ENCODE results near the gene SLC6A8. TPM values are rescaled to one million over a fixed set of nuclear protein-coding genes. Genes with fewer than 3 reads are reported as not detected.

The SLC6A8 gene
- total RNA-seq, 1 experiment from 2014 or later, result 29.4 TPM

DNA sequence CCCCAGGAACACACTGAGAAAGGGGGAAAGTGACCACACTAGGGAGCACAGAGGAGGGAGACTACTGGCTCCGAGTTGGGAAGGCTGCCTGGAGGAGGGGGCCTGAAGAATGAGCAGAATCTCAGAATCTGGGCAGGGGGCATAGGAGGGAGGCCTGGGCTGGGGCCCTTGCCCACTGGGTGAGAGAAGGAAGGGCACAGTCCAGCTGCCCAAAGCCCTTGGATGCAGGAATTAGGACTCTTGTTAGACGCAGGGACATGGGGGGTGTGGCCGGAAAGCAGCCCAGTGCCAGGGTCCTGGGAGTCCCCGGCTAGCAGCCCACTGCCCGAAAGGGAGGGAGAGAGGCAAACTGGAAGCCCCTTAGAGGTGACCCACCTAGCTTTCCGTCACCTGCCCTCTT is 42.6 kb upstream of the SLC6A8 start:
- H3K27me3 ChIP-seq (ENCODE audit: control insufficient read depth, insufficient read depth, low read length), result peaks cover 83% of the 10 kb centered on the region
- peak; percentile 37 for DNase-seq
- H3K4me3 ChIP-seq (ENCODE audit: insufficient read depth, low read depth, low read length), result no peak overlapping the region
- no peaks in the 10 kb centered on the region for H3K36me3 ChIP-seq (replicated peaks; ENCODE audit: control insufficient read depth, insufficient read depth, low read length)

DNA sequence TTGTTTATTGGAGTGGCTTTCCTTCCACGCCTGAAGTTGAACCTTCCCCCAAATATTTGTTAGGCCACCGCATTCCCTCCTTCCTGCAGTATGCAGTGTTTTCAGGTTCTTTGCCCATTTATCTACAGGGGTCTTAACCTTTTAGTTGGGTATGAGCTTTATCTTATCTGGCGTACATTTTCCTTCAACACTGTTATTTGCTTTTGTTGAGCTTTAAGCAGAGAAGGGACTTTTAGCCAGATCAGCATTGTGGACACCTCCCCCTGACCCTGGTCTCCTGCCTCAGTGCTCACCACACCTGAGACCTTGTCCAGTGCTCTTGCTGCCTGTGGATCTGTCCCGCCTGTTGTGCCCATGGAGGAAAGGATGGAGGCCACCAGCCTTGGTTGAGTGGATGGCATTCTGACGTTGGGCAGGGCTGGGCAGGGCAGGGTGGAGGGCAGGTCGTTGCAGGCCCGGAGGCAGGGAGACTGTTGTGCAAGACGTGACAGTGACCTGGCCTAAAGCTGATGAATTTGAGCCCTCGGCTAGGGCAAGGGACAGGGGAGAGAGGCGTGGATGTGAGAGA is 41.7 kb upstream of the SLC6A8 start:
- H3K27me3 ChIP-seq (ENCODE audit: control insufficient read depth, insufficient read depth, low read length), result peaks cover 78% of the 10 kb centered on the region
- DNase-seq, result peak; percentile 24

DNA sequence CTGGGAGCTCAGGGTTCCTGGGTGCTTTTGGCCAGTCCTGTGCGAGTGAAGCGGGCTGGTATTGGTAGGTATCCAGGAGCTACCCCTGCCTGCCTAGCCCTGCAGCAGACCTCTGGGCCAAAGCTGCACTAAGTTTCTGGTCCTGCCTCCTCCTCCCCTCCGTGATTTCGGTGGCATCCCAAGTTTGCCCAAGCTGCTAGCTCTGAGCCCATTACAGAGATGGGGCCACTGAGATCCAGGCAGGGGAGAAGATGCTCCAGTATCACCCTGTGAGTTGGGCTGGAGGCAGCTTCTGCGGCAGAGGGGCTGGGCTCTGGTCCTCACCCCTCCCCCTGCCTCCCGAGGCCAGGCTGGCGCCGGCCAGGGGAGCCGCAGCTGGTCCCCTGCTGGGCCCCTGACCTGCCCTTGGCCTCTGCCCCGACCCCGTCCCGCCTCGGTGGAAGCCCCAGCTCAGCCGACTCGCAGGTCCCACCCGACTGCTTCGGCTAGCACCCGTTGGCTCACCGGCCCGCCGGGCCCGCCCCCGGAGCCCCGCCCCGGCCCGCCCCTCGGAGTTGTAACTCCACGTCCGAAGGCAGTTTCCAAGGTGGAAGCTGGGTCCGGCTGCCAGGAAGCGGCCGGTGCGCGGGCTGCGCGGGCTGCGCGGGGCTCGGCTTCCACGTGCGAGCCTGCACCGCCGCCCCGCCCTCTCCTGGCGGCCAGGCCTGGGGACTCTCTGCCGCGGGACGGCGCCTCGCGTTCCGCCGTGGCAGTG is 40.9 kb upstream of the SLC6A8 start, which contains the start of gene DUSP9:
DUSP9 (plus strand) TSS at position 584 of the 754 bp plus-strand sequence. CDS start 751 bp downstream, outside the sequence.
- Histone ChIP-seq H3K27me3 (ENCODE audit: control insufficient read depth, insufficient read depth, low read length) (peaks cover 70% of the 10 kb centered on the region), H3K4me3 (ENCODE audit: insufficient read depth, low read depth, low read length) (peak within 1 kb of the TSS; percentile 3; the same call in 1 of the 2 replicates), H3K36me3 (replicated peaks; ENCODE audit: control insufficient read depth, insufficient read depth, low read length) (no peaks in the 10 kb centered on the region)
- DNase-seq, result peak; percentile 91

More for the DNA sequence above, 41.7 kb upstream of the SLC6A8 start:
- H3K4me3 ChIP-seq (ENCODE audit: insufficient read depth, low read depth, low read length), result no peak overlapping the region
- no peaks in the 10 kb centered on the region for H3K36me3 ChIP-seq (replicated peaks; ENCODE audit: control insufficient read depth, insufficient read depth, low read length)

DNA sequence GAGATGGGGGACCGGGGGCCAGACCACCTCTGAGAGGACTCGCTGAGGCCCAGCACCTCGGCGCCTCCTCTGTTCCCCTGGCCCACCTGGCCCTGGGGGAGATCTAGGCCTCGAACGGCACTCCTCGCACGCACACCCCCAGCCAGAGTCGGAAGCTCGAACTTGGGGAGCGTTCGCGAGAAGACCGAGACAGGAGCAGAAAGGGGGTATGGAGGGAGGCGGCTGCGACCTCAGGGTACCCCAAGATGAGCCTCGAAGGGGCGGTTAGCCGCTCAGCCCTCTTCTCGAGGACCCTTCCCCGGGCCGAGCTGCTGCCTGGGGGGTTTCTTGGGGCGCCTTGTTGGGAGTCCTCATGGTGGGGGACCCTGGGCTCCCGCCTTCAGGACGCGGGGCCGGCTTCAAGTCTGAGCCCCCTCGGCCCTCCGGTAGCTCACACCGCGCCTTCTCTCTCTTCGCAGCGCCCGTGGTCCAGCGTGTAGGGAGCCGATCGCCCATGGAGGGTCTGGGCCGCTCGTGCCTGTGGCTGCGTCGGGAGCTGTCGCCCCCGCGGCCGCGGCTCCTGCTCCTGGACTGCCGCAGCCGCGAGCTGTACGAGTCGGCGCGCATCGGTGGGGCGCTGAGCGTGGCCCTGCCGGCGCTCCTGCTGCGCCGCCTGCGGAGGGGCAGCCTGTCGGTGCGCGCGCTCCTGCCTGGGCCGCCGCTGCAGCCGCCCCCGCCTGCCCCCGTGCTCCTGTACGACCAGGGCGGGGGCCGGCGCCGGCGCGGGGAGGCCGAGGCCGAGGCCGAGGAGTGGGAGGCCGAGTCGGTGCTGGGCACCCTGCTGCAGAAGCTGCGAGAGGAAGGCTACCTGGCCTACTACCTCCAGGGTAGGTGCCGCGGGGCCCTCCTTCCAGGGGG is 40.0 kb upstream of the SLC6A8 start:
- peaks cover 62% of the 10 kb centered on the region for H3K27me3 ChIP-seq (ENCODE audit: control insufficient read depth, insufficient read depth, low read length)
- peak; percentile 73 for DNase-seq
- H3K4me3 ChIP-seq (ENCODE audit: insufficient read depth, low read depth, low read length), result peak overlapping the region; percentile 3; the same call in 1 of the 2 replicates
- no peaks in the 10 kb centered on the region for H3K36me3 ChIP-seq (replicated peaks; ENCODE audit: control insufficient read depth, insufficient read depth, low read length)

DNA sequence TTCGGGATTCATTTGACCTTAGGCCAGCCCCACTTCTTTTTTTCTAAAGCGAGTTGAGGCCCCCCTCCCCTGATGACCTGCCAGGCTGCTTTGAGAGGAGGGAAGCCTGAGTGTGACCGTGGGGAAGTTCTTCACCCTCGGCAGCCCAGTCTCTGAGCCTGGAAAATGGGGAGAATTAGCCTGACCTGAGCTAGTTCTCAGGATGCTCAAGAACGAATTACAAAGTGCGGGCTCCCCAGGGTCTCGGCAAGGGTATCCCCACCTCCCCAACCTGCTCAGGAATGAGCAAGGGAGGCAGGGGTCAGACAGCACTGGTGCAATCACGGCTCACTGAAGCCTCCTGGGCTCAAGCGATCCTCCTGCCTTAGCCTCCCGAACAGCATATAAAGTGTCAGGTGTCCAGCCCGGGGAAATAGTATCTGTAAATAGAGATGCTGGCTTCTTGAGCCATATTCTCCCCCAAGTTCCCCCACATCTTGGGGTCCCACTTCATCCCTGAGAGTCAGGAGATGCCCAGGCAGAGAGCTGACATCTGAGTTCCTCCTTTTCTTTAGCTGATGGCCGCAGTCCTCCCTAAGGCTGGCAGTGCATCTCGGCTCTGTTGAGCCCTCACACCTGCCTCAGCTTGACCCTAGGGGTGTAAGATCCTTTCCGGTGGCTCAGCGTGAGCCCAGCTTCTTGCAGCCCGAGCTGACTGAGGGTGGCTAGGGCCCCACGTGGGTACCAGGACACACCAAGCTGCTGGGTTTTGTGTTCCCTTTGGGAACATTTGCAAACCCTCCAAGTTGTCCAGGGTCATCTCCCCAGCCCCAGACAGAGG is 39.2 kb upstream of the SLC6A8 start:
- H3K36me3 ChIP-seq (replicated peaks; ENCODE audit: control insufficient read depth, insufficient read depth, low read length), result no peaks in the 10 kb centered on the region
- DNase-seq, result peak; percentile 28
- no peak overlapping the region for H3K4me3 ChIP-seq (ENCODE audit: insufficient read depth, low read depth, low read length)
- peaks cover 53% of the 10 kb centered on the region for H3K27me3 ChIP-seq (ENCODE audit: control insufficient read depth, insufficient read depth, low read length)

DNA sequence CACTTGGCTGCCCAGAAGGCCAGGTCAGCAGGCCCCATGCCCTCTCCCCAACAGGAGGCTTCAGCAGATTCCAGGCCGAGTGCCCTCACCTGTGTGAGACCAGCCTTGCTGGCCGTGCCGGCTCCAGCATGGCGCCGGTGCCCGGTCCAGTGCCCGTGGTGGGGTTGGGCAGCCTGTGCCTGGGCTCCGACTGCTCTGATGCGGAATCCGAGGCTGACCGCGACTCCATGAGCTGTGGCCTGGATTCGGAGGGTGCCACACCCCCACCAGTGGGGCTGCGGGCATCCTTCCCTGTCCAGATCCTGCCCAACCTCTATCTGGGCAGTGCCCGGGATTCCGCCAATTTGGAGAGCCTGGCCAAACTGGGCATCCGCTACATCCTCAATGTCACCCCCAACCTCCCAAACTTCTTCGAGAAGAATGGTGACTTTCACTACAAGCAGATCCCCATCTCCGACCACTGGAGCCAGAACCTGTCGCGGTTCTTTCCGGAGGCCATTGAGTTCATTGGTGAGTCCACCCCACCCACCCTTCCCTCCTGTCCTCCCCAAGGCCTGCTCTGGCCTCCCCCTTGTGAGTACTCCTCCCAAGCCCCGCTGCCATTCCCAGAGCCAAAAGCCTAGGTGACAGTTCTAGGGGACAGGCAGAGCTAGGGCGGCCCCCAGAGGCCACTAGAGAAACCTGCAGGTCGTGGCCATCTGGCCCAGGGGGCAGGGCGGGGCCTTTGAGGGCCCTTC is 38.4 kb upstream of the SLC6A8 start:
- Histone ChIP-seq H3K4me3 (ENCODE audit: insufficient read depth, low read depth, low read length) (no peak overlapping the region), H3K27me3 (ENCODE audit: control insufficient read depth, insufficient read depth, low read length) (peaks cover 49% of the 10 kb centered on the region), H3K36me3 (replicated peaks; ENCODE audit: control insufficient read depth, insufficient read depth, low read length) (no peaks in the 10 kb centered on the region)
- DNase-seq, result peak; percentile 94

DNA sequence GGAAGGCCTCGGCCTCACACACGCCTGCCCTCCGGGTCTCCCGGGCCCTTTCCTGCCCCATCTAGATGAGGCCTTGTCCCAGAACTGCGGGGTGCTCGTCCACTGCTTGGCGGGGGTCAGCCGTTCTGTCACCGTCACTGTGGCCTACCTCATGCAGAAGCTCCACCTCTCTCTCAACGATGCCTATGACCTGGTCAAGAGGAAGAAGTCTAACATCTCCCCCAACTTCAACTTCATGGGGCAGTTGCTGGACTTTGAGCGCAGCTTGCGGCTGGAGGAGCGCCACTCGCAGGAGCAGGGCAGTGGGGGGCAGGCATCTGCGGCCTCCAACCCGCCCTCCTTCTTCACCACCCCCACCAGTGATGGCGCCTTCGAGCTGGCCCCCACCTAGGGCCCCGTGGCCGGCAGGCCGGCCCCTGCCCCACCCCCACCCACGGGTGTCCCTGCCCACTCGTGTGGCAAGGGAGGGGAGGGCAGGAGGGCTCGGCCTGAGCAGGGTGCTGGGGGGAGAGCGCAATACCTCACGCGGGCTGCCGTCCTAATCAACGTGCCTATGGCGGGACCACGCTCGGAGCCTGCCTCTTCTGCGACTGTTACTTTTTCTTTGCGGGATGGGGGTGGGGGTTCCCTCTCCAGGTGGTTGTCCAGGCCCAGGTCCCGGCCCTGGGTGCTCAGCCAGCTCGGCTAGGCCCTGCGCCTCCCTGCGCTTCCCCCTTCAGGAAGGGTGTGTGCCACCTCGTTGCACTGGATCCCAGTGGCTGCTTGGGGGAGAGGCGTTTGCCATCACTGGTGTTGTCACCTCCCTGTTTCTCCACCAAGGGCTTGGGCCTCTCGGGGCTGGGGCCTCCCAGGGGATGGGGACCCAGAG is 37.6 kb upstream of the SLC6A8 start:
- Histone ChIP-seq H3K4me3 (ENCODE audit: insufficient read depth, low read depth, low read length) (no peak overlapping the region), H3K27me3 (ENCODE audit: control insufficient read depth, insufficient read depth, low read length) (peaks cover 41% of the 10 kb centered on the region), H3K36me3 (replicated peaks; ENCODE audit: control insufficient read depth, insufficient read depth, low read length) (no peaks in the 10 kb centered on the region)
- peak; percentile 53 for DNase-seq

DNA sequence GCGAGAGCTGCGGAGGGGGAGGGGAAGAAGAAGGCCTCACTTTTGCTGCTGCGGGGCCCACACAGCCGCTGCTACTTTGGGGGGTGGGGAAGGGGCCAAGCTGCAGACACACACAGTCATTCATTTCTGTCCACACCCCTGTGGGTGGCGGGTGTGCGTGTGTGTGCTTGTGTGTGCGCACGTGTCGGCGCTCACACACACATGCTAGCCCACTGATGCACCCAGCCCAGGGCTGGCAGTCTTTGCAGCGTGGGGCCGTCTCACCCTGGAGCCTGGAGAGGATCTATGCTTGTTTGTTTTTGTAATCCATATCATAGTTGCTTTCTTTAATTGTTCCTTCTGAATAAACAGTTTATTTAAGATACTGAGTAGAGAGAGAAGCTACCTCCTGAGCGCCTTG is 36.8 kb upstream of the SLC6A8 start:
- DNase-seq, result peak; percentile 32

DNA sequence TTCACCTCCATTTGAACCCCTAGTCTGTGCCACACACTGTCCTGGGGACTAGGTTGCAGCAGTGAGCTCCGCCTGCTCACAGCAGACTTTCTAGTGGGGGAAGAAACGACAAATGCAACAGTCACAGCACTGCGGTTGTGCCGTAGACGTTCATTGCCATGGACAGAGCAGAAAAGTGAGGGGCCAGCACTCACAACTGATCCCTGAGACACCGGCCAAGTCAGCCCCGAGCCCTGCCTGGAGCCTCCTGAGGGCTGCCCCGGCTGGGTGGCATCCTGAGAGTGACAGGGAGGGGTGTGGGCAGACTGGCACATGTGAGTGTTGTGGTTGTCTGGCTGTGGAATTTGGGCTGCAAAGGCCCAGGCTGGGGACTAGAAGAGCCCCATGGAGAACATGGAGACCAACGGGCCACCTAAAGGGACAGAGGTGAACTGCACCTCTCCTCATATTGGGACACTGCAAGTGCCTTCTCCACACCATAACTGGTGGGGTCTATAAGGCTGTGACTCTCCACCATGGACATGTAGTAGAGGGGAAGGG is 36.1 kb upstream of the SLC6A8 start:
- peaks cover 26% of the 10 kb centered on the region for H3K27me3 ChIP-seq (ENCODE audit: control insufficient read depth, insufficient read depth, low read length)
- DNase-seq, result peak; percentile 70
- H3K36me3 ChIP-seq (replicated peaks; ENCODE audit: control insufficient read depth, insufficient read depth, low read length), result no peaks in the 10 kb centered on the region
- H3K4me3 ChIP-seq (ENCODE audit: insufficient read depth, low read depth, low read length), result no peak overlapping the region

More for the DNA sequence above, 36.8 kb upstream of the SLC6A8 start:
- Histone ChIP-seq H3K4me3 (ENCODE audit: insufficient read depth, low read depth, low read length) (no peak overlapping the region), H3K36me3 (replicated peaks; ENCODE audit: control insufficient read depth, insufficient read depth, low read length) (no peaks in the 10 kb centered on the region), H3K27me3 (ENCODE audit: control insufficient read depth, insufficient read depth, low read length) (peaks cover 32% of the 10 kb centered on the region)

DNA sequence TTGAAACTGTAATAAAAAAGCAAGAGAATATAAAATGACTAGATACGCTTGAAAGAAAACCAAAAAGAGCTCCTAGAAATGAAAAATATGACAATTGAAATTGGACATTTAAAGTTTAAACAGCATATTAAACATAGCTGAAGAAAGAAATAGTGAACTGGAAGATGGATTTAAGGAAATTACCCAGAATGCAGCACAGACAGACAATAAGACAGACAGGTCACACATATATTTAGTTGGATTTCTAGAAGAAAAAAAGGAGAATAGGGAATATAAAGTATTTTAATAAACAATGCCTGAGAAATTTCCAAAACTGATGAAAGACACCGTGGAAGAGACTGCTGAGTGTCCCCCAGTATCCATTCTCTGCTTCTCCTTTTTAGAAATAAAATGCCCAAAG is 34.2 kb upstream of the SLC6A8 start:
- no peak overlapping the region for H3K4me3 ChIP-seq (ENCODE audit: insufficient read depth, low read depth, low read length)
- H3K27me3 ChIP-seq (ENCODE audit: control insufficient read depth, insufficient read depth, low read length), result peaks cover 9% of the 10 kb centered on the region
- DNase-seq, result no peak
- no peaks in the 10 kb centered on the region for H3K36me3 ChIP-seq (replicated peaks; ENCODE audit: control insufficient read depth, insufficient read depth, low read length)

DNA sequence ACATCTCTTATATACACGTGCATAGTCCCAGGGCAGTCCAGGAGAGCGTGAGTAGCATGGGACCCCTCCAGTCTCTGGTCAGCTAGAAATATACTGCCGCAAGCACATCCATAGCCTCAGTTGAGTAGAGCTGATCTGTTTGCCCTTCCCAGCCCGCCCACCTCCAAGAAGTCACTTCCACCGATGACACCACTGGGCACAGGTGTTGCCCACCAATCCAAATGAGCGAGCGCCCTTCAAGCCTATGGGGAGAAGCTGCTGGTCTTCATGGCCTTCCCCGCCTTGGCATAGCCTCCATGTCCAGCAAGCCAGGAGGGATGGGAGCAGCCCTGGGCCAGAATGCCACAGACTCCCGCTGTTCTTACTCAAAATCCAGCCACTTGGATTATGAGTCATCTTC is 30.6 kb upstream of the SLC6A8 start:
- no peak for DNase-seq
- H3K36me3 ChIP-seq (replicated peaks; ENCODE audit: control insufficient read depth, insufficient read depth, low read length), result no peaks in the 10 kb centered on the region
- no peaks in the 10 kb centered on the region for H3K27me3 ChIP-seq (ENCODE audit: control insufficient read depth, insufficient read depth, low read length)
- H3K4me3 ChIP-seq (ENCODE audit: insufficient read depth, low read depth, low read length), result no peak overlapping the region

DNA sequence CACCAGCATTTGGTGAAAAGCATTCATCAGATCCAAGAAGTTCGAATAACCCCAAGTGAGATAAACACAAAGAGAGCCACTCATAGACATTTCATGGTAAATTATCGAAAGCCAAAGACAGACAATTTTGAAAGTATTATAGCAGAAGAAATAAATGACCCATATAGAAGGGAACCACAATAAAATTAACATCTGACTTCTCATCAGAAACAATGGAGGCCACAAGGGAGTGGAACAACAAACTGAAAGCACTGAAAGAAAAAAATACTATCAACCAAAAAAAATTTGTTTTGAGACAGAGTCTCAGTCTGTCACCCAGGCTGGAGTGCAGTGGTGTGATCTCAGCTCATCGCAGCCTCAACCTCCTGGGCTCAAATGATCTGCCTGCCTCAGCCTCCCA is 28.5 kb upstream of the SLC6A8 start:
- H3K27me3 ChIP-seq (ENCODE audit: control insufficient read depth, insufficient read depth, low read length), result no peaks in the 10 kb centered on the region
- DNase-seq, result no peak
- no peak overlapping the region for H3K4me3 ChIP-seq (ENCODE audit: insufficient read depth, low read depth, low read length)
- no peaks in the 10 kb centered on the region for H3K36me3 ChIP-seq (replicated peaks; ENCODE audit: control insufficient read depth, insufficient read depth, low read length)

All from H7 (cell line).